HG03460 (cell line): Measurements from ENCODE around the gene DDX28.

ENCODE experiments used
- ATAC-seq: cut with Tn5 transposase; IDR thresholded peaks from one replicate; pipeline ENCODE4 v1.9.1; 2021; ENCODE audit not compliant: unreplicated experiment

The DDX28 gene

GRCh38 chr16:68022728-68023537 lies at the start of gene DDX28, which contains the start of gene DUS2:
TSS of gene DDX28 (minus strand) at chr16:68023232. CDS start at chr16:68023202, 30 bp downstream.
TSS of gene DUS2 (plus strand) at chr16:68023284. CDS start at chr16:68038024, 14,740 bp downstream.
- peak; percentile 75 for ATAC-seq

- ATAC-seq = no peak
Observed at GRCh38 chr16:68072038-68072695, 49.1 kb upstream of the DDX28 start.

- ATAC-seq = no peak
Observed at GRCh38 chr16:68071518-68071901, 48.5 kb upstream of the DDX28 start.

- ATAC-seq = peak; percentile 39
Observed at GRCh38 chr16:68070806-68071517, 47.9 kb upstream of the DDX28 start.

- peak; percentile 24 for ATAC-seq
Observed at GRCh38 chr16:68070249-68070730, 47.3 kb upstream of the DDX28 start.

GRCh38 chr16:68069511-68070248 lies 46.6 kb upstream of the DDX28 start:
- ATAC-seq = no peak

- no peak for ATAC-seq
Observed at GRCh38 chr16:68068926-68069325, 45.9 kb upstream of the DDX28 start.

- no peak for ATAC-seq
Observed at GRCh38 chr16:68066763-68067162, 43.7 kb upstream of the DDX28 start.

- ATAC-seq = no peak
Observed at GRCh38 chr16:68065716-68066305, 42.8 kb upstream of the DDX28 start.

GRCh38 chr16:68064791-68065365 lies 41.8 kb upstream of the DDX28 start:
- ATAC-seq = no peak

- no peak for ATAC-seq
Observed at GRCh38 chr16:68062910-68063393, 39.9 kb upstream of the DDX28 start.

- no peak for ATAC-seq
Observed at GRCh38 chr16:68061396-68061795, 38.4 kb upstream of the DDX28 start.

- no peak for ATAC-seq
Observed at GRCh38 chr16:68059804-68060203, 36.8 kb upstream of the DDX28 start.

GRCh38 chr16:68055395-68055794 lies 32.4 kb upstream of the DDX28 start:
- ATAC-seq = no peak

- no peak for ATAC-seq
Observed at GRCh38 chr16:68049449-68049848, 26.4 kb upstream of the DDX28 start.

- no peak for ATAC-seq
Observed at GRCh38 chr16:68047987-68048386, 25.0 kb upstream of the DDX28 start.

GRCh38 chr16:68046106-68046505 lies 23.1 kb upstream of the DDX28 start:
- ATAC-seq = no peak

GRCh38 chr16:68041783-68042182 lies 18.8 kb upstream of the DDX28 start:
- no peak for ATAC-seq

GRCh38 chr16:68040506-68041288 lies 17.7 kb upstream of the DDX28 start:
- peak; percentile 63 for ATAC-seq
